NCI-H2227 (cell line): ENCODE data around the gene CTAGE8.
"Not testable (repeated sequence)": the region's sequence is repeated elsewhere in the genome, so short reads cannot be mapped to it uniquely, and the experiment has no call there.

Source experiments
- DNase-seq: peaks from one replicate; lab custom pipeline; 2025; ENCODE audit not compliant: unreplicated experiment; lab: John Stamatoyannopoulos, UW

Gene CTAGE8, protein sequence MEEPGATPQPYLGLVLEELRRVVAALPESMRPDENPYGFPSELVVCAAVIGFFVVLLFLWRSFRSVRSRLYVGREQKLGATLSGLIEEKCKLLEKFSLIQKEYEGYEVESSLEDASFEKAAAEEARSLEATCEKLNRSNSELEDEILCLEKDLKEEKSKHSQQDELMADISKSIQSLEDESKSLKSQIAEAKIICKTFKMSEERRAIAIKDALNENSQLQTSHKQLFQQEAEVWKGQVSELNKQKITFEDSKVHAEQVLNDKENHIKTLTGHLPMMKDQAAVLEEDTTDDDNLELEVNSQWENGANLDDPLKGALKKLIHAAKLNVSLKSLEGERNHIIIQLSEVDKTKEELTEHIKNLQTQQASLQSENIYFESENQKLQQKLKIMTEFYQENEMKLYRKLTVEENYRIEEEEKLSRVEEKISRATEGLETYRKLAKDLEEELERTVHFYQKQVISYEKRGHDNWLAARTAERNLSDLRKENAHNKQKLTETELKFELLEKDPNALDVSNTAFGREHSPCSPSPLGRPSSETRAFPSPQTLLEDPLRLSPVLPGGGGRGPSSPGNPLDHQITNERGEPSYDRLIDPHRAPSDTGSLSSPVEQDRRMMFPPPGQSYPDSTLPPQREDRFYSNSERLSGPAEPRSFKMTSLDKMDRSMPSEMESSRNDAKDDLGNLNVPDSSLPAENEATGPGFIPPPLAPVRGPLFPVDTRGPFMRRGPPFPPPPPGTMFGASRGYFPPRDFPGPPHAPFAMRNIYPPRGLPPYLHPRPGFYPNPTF

DNA sequence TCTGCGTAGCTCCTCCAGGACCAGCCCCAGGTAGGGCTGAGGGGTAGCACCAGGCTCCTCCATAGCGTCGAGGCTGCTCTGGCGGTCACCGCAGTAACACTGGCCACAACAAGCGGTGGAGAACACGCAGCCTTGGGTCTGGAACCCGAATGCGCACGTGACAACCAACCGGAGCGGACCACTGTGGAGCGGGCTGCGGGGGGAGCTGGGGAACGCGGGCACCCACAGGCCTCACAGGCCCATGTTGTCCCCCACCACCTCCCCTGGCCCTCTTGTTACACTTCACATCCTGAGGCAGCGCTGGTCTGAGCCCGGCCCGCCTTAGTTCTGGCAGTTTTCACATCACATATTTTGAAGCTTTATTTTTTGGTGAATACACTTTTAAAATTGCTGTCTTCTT lies at the start of gene CTAGE8:
CTAGE8 (minus strand) TSS at position 101 of the 400 bp plus-strand sequence; CDS start at position 63, 38 bp downstream.
- not testable (repeated sequence) for DNase-seq

DNA sequence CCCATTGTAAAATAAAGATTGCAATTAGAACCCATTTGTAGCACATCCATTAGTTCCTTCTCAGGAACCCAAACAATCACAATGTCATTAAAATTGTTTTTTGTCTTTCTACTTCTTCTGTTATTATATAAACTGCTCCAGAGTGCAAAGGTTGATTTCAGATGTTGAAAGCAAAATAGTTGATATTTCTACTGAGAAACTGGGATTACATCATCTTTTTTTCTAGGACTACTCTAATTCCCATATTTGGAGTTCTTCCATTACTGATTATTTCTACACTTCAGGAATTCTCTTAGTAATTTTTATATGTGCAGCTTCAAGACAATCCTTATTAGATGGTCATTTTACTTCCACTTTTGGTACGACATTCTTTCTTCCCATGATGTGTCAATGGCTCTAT lies 48.4 kb upstream of the CTAGE8 start:
- DNase-seq: not testable (repeated sequence)

DNA sequence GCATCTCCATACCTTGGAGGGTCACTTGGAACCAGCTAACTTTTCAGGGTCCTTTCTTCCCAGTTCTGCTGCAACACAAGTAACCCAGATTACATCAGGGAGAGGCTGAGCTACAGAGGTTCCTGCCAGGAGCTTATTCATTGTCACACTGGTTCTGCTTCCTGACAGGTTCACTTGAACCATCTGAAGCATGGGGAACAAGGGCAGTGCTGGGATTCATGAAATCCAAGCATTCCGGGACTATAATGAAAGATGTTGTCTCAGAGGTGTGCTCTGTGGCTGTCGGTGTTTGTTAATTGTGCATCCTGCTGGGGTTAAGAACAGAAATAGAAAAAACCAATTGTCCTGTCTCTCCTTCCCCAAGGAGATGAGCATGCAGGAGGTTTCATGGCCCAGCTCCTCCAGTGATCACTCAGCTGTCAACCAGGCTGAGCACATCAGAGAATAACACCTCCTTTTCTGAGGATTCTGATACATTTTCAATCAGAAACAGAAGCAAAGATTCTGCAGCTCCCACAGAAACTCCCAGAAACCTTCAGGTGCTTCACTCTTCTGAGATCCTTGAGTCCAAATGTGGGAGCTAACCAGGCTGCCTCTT lies 42.9 kb upstream of the CTAGE8 start, which contains the start of gene OR2A1:
OR2A1 (plus strand) TSS at position 548 of the 598 bp plus-strand sequence. CDS start 5,706 bp downstream, outside the sequence.
- not testable (repeated sequence) for DNase-seq

DNA sequence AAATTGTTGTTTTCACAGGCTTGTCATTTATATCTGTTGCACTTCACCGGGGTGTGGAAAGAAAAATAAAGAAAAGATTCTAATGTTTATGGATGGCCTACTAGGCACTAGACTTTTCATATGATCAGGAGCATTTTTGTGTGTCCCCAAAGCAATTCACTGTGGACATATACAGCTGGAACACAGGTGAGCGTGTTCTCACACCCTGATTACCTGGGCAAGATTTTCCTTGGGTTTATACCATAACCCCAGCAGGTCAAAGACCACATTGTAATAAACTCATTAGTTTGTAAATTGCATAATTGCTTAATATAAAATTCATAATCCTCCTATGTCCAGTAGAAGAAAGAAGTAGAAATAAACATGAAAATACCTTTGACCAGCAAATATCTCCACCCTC lies 42.1 kb upstream of the CTAGE8 start:
- DNase-seq: not testable (repeated sequence)

DNA sequence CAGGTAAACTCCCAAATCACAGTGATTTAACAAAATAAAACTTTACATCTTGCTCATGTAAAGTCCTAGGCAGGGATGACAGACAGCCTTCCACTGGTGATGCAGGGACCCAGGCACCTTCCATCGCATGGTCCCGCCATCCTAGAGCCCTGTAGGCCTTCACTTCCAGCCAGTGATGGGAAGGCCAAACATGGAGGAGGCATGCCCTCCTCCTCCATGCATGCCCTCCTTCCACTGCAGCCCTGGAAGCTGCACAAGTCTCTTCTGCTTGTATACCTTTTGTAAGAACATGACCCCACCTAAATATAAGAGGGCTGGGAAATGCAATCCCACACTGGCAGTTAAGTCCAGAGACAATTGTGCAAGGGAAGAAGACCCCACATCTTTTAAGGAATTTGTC lies 40.6 kb upstream of the CTAGE8 start:
- not testable (repeated sequence) for DNase-seq

DNA sequence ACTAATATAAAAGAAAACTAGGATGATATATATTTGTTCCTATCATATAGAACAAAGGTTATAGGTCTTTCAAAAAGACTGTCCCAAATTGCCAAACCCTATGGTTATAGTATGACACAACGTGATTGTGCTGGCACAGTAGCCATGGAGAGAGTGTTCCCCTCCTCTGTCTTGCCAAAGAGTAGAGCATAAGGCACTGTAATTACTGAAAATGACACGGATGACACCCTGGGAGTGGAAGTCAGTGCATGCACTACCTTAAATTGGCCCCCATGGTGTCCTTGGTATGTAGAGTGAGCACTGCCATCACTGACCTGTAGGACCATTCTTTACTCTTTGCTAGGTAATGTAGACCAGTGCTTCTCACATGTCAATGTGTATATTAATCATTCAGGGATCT lies 36.1 kb upstream of the CTAGE8 start:
- DNase-seq: not testable (repeated sequence)

DNA sequence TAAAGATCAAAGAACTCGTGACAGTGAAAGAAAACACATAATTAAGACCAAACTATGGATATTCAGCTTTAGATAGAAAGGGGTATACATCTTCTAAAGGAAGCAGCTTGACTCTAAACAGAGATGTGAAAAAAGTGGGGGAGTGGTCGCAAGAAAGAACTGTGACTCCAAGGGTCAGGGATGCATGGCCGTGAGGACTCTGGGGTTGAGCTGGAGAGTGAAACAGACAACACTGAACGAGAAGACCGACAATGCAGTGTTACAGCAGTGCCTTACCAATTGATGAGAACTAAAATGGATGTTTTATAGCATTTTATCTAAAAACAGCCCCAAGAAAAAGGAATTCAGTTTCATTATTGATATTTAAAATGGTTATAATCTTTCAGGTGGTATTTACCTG lies 34.5 kb upstream of the CTAGE8 start:
- DNase-seq: not testable (repeated sequence)

DNA sequence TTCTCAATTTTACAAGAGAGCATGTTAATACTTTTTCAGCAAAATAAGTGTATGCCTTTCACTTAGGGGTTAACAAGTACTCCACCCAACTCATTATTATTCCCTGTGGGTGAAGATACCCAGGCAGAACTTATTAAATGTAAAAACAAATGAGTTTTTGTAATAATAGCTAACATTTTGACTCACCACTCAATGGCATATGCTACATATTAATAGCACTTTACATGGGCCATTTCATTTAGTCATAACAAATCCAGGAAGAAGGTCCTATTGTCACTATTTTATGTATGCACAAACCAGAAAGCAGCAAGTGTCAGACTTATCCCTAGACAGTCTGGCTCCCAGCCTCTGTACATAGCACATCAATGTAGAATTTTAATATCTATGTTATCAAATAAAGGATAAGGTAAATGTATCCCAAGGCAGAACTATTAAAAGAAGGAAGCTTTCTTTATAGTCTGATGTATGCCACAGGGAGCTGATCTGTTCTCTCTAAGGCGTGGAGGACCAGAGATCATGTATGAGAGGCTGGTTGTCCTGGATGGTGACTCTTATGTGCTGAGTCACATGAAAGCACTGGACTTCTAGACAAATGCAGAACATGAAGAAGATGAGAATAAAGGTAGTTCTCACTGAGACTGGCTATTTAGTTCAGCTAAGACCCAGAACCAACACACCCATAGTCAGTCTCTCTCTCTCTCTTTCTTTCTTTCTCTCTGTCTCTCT lies 33.7 kb upstream of the CTAGE8 start:
- not testable (repeated sequence) for DNase-seq

DNA sequence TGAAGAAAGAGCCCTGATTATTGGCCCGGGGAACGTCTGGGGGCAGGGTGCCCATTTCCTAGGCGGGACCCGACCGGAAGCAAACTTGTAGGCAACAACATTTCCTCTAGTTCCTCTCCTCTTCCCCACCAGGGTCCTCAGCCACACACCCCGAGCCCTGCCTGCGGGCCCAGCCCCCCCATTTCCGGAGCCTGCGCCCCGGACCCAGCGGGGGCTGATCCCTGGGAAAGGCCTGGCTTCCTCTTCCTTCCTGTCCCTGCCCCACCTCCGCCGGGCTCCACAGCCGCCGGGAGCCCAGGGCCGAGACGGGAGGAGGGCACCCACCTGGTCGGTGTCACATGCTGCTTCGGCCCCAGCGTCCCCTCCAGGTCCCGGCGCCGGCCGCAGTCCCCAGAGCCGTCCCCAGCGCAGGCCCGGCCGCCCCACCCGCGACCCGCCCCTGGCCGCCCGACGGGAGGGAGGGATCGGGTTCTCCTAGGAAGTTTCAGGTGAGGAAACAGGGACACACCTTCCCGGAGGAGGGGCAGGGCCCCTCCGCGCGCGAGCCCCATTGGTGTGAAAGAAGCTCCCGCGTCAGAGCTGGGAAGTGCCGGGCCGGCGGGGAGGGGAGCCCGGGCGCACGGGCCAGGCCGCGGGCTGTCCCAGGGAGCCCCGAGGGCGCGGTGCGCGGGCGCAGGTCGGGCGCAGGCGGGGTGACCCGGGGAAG lies 24.9 kb upstream of the CTAGE8 start:
- DNase-seq: not testable (repeated sequence)

DNA sequence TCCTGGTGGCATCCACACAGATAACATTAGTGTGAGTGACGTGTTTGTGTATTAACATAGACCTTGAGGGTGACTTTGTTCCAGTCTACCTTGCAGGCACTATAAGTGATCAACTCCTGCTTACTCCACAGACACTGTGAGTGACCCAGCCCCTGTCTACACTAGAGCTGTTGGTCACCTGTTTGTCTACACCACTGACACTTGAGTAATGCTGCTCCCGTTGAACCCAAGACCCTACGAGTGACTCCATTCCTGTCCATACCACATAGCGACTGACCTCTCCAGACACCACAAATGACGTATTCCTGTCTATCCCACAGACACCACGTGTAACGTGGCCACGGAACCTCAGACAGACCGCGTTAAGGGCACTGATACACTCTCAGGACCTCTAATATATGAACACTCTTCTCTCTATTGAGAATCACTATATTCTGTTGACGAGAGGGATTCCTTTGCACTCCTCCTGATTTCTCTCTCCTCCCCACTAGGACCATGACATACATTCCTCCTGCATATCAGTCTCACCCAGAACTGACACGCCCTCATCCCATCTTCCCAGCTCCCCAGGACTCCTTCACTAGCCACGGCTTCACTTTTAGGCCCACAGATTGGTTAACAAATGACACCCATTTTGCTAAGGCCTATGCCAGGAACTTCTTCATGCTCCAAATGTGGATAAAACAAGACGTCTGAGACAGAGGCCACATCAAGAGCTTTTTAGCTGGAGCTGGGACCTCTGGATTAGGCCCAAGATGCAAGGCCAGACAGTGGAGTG lies 23.5 kb upstream of the CTAGE8 start:
- DNase-seq: not testable (repeated sequence)

DNA sequence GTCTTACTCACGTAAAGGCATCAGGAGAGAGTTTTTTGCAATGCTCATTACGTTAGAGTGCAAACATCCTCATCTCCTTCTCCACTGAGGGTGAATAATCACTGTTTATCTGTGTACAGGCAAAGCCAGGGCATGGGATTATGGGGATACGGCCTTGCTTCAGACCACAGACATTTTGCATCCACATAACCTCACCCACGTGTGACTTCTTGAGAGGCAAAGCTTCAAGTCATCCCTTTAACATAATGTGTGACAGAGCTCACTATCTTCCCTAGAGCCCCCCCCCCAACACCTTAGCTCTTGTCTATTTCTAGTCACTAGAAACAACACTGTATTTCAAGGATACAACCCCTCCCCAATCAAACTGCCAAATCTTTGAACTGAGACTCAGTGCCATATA lies 22.5 kb upstream of the CTAGE8 start:
- not testable (repeated sequence) for DNase-seq

DNA sequence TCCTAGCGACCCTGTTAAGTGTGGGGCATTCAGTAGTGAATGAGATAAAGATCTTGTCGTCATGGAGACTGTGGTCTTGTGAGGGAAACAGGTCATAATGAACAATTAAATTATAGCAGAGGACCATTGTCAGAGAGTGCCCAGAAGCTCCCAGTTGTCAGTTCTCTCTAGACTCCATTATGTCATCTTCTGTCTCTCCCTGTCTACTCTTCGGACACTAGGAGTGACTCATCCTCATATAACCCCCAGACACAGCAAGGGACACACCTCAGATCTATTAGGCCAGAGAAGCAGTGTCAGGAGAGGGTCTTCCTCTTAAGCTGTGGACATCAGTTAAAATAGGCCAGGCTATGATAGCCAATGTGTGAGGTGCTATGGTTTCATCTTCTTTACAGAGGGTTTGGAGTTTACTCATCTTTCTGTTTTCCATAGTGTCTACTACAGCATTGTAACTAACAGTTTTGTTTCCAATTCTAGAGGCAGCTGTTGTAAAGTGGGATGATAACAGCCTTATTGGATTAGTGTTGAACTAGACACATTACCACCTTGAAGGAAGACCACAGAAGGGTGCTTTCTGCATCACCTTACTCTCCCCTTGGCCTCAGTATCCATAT lies 18.2 kb upstream of the CTAGE8 start:
- not testable (repeated sequence) for DNase-seq

DNA sequence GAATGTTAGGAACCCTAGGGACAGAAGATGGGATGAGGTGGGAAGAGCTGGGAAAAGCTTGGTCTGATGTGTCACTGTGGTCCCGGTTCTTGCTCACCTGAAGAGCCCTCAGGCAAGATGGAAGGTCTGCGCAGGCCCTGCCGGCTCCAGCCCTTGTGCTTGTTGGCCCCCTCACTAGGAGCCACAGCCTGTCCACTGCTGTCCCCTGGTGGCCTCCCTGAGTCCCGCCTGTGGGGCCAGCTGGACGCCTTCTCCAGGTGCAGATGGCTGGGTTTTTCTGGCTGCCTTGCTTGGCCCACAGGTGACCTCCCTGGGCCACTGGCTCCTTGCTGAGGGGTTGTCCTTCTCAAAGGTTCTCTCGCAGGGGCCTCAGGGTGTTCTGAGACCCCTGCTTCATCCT lies 14.6 kb upstream of the CTAGE8 start:
- not testable (repeated sequence) for DNase-seq

DNA sequence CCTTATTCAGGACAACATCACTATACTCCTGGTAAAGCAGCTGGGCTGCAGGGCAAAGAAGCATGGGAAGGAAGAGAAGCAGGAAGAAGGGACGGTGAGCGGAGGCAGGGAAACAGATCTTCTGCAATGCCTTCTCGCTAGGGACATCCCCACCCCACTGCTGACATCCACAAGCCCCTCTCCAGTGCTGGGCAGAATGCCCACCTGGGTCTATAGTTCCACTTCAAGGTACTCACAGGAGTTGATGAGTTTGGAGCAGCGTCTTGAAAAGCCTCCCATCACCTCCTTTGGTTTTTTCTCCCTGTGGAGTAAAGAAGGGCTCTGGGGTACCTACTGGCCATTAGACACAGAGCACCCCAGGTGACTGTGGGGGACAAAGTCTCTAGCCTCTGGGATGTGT lies 13.4 kb upstream of the CTAGE8 start:
- DNase-seq: not testable (repeated sequence)

DNA sequence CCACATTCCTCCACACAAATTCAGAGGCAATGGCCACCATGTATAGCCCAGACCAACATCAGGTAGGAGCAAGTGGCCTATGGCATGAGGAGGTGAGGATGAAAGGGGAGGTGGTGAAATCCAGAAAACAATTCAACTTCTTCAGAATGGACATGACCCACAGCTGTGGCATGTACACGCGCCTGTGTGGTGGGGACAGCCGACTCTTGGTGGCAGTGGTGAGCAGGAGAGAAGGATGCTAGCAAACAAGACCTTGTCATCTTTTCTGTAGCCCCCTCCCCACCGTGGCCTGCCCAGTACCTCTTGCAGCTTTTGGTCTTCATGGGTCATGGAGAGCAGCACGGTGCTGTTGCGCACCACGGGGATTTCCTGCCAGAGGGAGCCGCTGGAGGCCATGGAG lies 12.9 kb upstream of the CTAGE8 start:
- DNase-seq: not testable (repeated sequence)

DNA sequence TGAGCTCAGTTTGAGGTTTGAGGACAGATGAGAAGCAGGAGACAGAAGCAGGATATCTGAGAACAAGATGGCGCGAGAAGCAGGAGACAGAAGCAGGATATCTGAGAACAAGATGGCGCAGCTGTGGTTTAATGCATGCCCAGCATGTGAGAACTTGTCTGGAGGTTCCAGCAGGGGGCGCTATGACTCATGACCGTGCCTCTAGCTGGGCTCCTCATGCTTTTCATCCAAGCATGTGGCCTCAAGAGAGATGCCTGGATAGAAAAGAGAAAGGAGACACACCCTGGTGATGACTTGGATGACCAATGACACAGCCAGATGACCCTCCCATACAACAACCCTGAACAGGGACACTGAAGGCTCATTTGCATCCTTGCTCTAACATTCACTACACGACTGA lies 10.9 kb upstream of the CTAGE8 start:
- DNase-seq: not testable (repeated sequence)

DNA sequence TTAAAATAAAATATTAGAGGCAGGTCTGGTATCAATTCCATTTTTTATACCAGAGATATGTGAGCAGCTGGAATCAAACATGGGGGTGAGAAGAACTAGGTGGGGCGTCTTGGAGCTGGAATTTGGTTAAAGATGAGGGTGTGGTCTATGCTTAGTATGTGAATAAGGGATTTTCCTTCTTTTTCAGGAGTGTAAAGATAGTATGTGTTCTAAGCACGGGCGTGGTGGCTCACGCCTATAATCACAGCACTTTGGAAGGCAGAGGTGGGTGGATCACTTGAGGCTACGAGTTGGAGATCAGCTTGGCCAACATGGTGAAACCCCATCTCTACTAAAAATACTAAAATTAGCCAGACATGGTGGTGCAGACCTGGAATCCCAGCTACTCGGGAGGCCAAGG lies 6.2 kb upstream of the CTAGE8 start:
- DNase-seq: not testable (repeated sequence)

DNA sequence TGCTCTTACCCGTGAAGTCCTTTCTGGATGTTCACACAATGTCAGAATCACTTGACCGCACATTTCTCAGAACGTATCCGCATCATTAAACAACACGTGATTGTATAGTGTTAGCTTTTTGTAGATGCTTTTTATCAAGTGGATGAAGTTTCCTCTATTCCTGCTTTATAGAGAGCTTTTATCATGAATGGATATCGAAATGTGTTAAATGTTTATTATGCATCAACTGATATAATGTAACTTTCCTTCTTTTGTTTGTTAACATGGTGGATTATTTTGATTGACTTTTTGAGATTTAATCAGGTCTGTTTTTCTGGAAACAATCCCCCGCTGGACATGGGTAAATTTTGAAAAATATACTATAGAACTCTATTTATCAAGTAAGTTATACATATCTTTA lies 4.4 kb downstream of the CTAGE8 start, which contains the start of gene OR2A7:
OR2A7 (minus strand) TSS at position 101 of the 400 bp plus-strand sequence. CDS start 5,164 bp downstream, outside the sequence.
- not testable (repeated sequence) for DNase-seq

DNA sequence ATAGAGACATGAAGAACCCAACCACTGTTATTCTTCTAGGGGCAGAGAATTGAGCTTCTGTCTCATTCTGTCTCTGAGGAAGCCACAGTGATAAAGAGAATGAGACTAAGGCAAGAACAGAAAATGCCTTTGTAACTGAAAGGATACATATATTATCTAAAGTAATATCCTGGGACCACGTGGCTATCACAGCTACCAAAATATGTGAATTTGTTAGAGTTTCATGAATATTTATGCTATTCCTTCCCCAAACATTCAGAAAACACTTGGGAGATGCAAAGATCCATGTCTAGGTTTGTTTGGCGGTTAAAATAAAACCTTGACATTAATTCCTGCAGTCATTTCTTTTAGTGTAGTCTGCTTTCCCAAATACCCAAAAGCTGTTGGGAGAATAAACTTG lies 7.0 kb downstream of the CTAGE8 start:
- DNase-seq: not testable (repeated sequence)
